GM20000 (cell line): Measurements from ENCODE around the gene UBE2M.
"Not testable (repeated sequence)": the region's sequence is repeated elsewhere in the genome, so short reads cannot be mapped to it uniquely, and the experiment has no call there.

Source experiments
- DNase-seq: peaks from one replicate; pipeline ENCODE4 v3.0.0; 2012; ENCODE audit warnings: low spot score
- TF ChIP-seq, protein P1 (sequence below): IDR thresholded peaks from 2 replicates; pipeline ENCODE4 v1.5.1; 2012; ENCODE audit warnings: mild to moderate bottlenecking, control low read depth; ENCODE audit errors: extremely low read depth, missing control alignments

UBE2M gene

DNA sequence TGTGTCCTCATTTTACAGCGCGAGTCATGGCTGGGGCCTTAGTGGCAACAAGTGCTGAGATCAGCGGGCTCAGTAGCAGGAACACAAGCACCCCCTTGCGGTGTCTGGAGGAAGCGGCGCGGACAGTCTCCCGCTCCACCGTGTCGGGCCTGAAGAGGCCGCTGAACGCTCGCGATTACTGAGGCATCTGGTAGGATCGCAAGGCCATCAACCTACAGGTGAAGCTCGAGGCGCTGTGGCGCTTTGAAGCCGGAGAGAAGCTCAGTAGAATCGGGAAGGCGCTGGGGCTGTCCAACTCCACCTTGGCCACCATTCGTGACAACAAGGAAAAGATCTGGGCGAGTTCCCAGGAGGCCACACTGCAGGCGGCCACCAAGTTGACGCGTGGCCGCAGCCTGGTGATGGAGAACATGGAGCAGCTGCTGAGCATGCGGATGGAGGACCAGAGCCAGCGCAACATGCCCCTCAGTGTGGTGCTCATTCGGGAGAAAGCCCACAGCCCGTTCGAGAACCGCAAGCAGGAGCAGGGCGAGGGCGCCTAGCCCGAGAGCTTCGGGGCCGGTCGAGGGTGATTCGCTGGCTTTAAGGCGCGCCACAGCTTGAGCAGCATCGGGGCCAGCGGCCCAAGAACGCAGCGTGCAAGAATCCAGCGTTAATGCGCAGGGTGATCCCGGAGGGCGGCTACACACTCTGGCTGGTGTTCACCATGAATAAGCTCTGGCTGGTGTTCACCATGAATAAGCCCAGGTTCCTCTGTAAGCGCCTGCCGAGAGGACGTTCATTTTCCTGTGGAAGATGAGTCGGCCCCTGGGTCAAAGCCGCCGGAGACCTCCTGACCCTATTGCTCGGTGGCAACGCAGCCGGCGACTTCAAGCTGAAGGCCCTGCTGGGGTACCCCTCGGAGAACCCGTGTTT is 23.1 kb upstream of the UBE2M start:
- TF ChIP-seq, protein P1, sequence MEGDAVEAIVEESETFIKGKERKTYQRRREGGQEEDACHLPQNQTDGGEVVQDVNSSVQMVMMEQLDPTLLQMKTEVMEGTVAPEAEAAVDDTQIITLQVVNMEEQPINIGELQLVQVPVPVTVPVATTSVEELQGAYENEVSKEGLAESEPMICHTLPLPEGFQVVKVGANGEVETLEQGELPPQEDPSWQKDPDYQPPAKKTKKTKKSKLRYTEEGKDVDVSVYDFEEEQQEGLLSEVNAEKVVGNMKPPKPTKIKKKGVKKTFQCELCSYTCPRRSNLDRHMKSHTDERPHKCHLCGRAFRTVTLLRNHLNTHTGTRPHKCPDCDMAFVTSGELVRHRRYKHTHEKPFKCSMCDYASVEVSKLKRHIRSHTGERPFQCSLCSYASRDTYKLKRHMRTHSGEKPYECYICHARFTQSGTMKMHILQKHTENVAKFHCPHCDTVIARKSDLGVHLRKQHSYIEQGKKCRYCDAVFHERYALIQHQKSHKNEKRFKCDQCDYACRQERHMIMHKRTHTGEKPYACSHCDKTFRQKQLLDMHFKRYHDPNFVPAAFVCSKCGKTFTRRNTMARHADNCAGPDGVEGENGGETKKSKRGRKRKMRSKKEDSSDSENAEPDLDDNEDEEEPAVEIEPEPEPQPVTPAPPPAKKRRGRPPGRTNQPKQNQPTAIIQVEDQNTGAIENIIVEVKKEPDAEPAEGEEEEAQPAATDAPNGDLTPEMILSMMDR: peak; percentile 99
- peak; percentile 88 for DNase-seq

DNA sequence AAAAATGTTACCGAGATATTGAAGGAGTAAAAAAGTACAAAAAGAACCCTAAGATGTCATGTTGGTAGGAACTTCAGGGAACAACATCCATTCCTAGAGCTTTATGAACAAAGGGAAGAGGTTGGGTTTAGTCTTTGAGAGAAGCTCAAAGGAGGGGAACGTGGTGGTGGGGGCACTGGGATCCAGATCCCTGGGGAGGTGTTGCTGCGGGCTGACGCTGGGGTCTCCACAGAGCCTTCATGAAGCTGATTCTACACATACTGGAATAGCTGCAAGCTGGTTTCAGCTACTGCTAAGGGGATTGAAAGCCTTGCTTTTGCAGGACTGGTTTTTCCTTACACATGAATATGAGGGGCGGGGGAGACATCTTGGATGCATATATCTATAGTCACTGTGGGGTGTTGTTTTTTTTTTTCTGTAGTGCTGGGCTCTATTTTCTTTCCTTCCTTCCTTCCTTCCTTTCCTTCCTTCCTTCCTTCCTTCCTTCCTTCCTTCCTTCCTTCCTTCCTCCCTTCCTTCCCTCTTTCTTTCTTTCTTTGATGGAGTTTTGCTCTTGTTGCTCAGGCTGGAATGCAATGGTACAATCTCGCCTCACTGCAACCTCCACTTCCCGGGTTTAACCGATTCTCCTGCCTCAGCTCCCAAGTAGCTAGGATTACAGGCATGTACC is 21.2 kb upstream of the UBE2M start:
- TF ChIP-seq, protein P1: no peak
- no peak for DNase-seq

DNA sequence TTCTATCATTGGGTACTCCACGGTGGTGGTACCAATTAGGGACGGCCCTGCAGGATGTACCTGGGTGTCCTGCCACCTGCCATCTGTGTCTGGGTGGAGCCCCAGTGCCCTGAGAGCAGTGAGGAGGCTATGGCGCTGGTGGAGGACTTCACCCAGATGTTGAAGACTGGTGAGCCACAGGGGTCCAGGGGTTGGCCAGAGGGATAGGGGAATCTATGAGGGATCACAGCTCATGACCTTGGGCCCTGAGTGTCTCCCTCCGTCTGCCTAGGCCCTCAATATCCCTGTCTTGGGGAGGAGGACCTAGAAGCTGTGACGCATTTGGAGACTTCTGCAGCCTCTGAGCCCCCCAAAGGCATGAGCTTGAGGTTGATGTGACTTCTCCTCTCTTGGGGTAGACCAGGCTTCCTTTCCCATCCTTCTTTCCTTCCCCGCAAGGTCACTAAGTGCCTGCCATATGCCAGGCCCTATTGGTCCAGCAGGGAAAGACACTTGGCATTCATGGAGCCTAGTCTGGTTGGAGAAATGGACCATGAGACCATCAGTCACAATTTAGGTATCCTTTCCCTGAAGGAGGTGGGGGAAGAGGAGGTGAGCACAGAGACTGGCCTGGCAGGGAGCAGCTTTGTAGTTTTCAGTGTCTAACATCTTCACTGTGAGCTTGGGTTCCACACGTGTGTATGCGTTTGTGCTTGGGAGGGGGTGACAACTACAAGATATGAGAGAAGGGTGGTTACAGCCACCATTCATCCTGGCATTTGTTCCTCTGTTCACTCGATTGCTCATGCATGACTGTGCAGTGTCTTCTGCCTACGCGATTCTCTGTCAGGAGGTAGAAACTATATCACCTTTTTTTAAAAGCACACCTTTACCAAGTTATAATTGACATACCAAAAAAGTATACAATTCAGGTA is 19.9 kb upstream of the UBE2M start:
- TF ChIP-seq, protein P1: no peak
- DNase-seq: no peak

DNA sequence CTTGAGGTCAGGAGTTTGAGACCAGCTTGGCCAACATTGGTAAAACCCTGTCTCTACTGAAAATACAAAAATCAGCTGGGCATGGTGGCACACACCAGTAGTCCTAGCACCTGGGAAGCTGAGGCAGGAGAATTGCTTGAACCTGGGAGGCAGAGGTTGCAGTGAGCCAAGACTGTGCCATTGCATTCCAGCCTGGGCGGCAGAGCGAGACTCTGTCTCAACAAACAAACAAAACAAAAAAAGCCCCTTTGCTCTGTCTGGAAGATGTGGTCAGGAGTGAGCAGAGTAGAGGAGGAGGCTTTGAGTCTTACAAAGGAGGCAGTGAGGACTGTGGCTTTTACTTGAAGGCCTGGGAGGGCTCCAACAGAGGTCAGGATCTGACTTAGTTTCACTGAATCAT is 19.2 kb upstream of the UBE2M start:
- not testable (repeated sequence) for DNase-seq

DNA sequence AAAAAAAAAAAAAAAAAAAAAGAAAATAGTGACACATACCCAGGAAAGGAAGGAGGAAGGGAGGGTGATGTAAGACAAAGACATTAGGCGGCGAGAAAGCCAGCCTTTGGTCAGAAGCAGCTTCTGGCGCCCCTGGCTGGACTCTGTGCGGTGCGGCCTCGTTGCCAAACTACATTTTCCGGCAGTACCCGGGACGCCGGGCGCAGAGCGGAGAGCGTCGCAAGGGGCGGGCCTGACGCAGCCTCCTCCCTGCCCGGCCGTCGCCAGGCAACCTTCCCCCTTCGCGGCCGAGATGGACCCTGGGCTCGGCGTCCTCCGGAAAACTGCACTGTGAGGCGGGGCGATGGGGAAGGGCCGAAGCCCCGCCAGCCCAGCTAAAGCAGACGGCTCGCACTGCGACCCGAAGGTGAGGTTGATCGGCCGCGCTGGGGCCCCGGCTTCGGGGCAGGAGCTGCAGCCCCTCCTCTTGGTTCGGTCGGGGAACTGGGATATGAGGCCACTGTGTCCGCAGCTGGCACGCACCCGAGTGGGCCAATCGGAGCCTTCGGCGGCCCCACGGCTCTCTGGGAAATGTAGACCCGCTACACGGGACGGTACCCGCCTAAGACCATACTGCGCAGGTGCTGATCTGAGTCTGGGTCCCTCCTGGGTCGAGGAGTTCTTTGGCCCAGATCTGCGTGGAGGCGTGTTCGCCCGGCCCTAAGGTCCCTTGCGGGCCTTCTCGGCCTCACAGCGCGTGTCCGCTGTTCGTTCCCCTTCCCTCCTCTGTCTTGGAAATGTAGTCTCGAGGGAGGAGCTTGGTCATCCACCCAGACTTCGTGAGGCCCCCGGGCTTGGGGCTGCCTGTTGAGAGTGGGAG is 17.0 kb upstream of the UBE2M start:
- TF ChIP-seq, protein P1: no peak
- peak; percentile 87 for DNase-seq

DNA sequence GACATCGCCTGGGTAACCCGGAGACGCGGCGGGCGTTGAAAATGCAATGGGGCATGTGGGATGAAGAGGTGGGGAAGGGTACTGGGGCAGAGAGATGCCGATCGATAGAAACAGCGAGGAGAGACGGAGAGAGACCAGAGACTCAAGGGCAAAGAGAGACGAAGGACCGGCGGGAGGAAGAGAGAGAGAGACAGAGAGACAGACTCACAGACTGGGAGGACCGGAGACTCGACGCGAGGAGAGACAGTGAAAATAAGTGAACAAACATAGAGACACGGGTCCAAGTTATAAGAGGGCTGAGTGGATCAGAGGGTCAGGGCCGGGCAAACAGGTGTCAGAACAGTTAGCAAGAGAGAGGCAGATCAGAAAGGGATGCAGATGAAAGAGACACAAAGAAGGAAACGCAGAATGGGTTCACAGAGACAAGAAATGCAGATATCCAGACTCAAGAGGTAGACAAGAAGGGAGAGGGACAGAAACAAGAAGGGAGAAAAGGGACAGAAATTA is 15.3 kb upstream of the UBE2M start:
- DNase-seq: no peak
- TF ChIP-seq, protein P1: no peak
